GM23338 (cell line): ENCODE measurements around the gene XXYLT1. TPM values are rescaled to one million over a fixed set of nuclear protein-coding genes. Genes with fewer than 3 reads are reported as not detected.
"Not testable (repeated sequence)": the region's sequence is repeated elsewhere in the genome, so short reads cannot be mapped to it uniquely, and the experiment has no call there.

Experiments used
- ATAC-seq: fragments of 200-7000 bp; cut with Tn5 transposase; 3 replicates; pipeline ENCODE4 v1.9.1; 2020
- DNase-seq: peaks from one replicate; pipeline ENCODE4 v3.0.0-alpha.2; 2015; ENCODE audit warnings: low spot score
- H2AFZ ChIP-seq: fragments of 200-600 bp; sonication (generic); 2 replicates; pipeline ENCODE4 v1.8.0; 2016; ENCODE audit warnings: antibody characterized with exemption, mild to moderate bottlenecking, moderate library complexity
- H3F3A ChIP-seq: fragments of 200-600 bp; sonication (generic); replicated peaks from 2 replicates; pipeline ENCODE4 v1.8.0; 2017; ENCODE audit warnings: antibody characterized with exemption, mixed run types, low read depth
- H3K27ac ChIP-seq: fragments of 200-600 bp; sonication (generic); 2 replicates; pipeline ENCODE4 v1.6.1; 2016; ENCODE audit warnings: low read depth
- H3K27me3 ChIP-seq: fragments of 200-600 bp; sonication (generic); 2 replicates; pipeline ENCODE4 v1.8.0; 2016; ENCODE audit warnings: mild to moderate bottlenecking, mixed run types, moderate library complexity; ENCODE audit not compliant: insufficient read depth
- H3K36me3 ChIP-seq: fragments of 200-600 bp; sonication (generic); 2 replicates; pipeline ENCODE4 v1.8.0; 2016; ENCODE audit warnings: mild to moderate bottlenecking; ENCODE audit not compliant: insufficient read depth
- H3K4me1 ChIP-seq: fragments of 200-600 bp; sonication (generic); 2 replicates; pipeline ENCODE4 v1.8.0; 2016; ENCODE audit warnings: mild to moderate bottlenecking, moderate library complexity; ENCODE audit not compliant: insufficient read depth
- H3K4me2 ChIP-seq: fragments of 200-600 bp; sonication (generic); 2 replicates; pipeline ENCODE4 v1.7.1; 2017; ENCODE audit warnings: mixed run types
- H3K4me3 ChIP-seq: fragments of 200-600 bp; sonication (generic); 2 replicates; pipeline ENCODE4 v1.6.1; 2016; ENCODE audit warnings: mixed run types
- H3K79me2 ChIP-seq: fragments of 200-600 bp; sonication (generic); replicated peaks from 2 replicates; pipeline ENCODE4 v1.8.0; 2017; ENCODE audit warnings: mild to moderate bottlenecking; ENCODE audit not compliant: insufficient read depth
- H3K9me2 ChIP-seq: fragments of 200-600 bp; sonication (generic); 2 replicates; pipeline ENCODE4 v1.8.0; 2017; ENCODE audit not compliant: insufficient read depth
- H4K20me1 ChIP-seq: fragments of 200-600 bp; sonication (generic); replicated peaks from 2 replicates; pipeline ENCODE4 v1.8.0; 2017; ENCODE audit warnings: mild to moderate bottlenecking; ENCODE audit not compliant: insufficient read depth
- H3K27ac Mint-ChIP-seq: 2 replicates; pipeline ENCODE4 v1.8.0; 2020; ENCODE audit warnings: inconsistent platforms, mild to moderate bottlenecking, moderate library complexity, mixed read lengths
- H3K27me3 Mint-ChIP-seq: 3 replicates; pipeline ENCODE4 v1.8.0; 2022; ENCODE audit warnings: low read depth, mild to moderate bottlenecking, moderate library complexity, mixed read lengths, inconsistent platforms; ENCODE audit not compliant: insufficient read depth, poor library complexity
- H3K36me3 Mint-ChIP-seq: 3 replicates; pipeline ENCODE4 v1.8.0; 2021; ENCODE audit warnings: low read depth, mild to moderate bottlenecking, inconsistent platforms, moderate library complexity, mixed read lengths
- H3K4me1 Mint-ChIP-seq: 3 replicates; pipeline ENCODE4 v1.8.0; 2020; ENCODE audit warnings: mild to moderate bottlenecking, inconsistent platforms, mixed read lengths
- H3K4me3 Mint-ChIP-seq: 3 replicates; pipeline ENCODE4 v1.8.0; 2021; ENCODE audit warnings: moderate library complexity, mild to moderate bottlenecking, inconsistent platforms, mixed read lengths
- H3K9me3 Mint-ChIP-seq: 3 replicates; pipeline ENCODE4 v1.8.0; 2020; ENCODE audit warnings: moderate library complexity, mild to moderate bottlenecking, inconsistent platforms, mixed read lengths
- ETS1 ChIP-seq: IDR thresholded peaks from 2 replicates; pipeline ENCODE4 v1.6.1; 2016; ENCODE audit warnings: antibody characterized with exemption
- EZH2phosphoT487 ChIP-seq: fragments of 200-600 bp; sonication (generic); IDR thresholded peaks from one replicate; pipeline ENCODE4 v1.8.1; 2018; ENCODE audit warnings: antibody characterized with exemption; ENCODE audit not compliant: unreplicated experiment
- NANOG ChIP-seq: IDR thresholded peaks from 2 replicates; pipeline ENCODE4 v1.6.1; 2016; ENCODE audit warnings: antibody characterized with exemption, borderline replicate concordance
- POLR2AphosphoS5 ChIP-seq: IDR thresholded peaks from 2 replicates; pipeline ENCODE4 v1.6.1; 2016; ENCODE audit warnings: antibody characterized with exemption, low read depth
- REST ChIP-seq: IDR thresholded peaks from one replicate; pipeline ENCODE4 v1.6.1; 2018; ENCODE audit warnings: antibody characterized with exemption; ENCODE audit not compliant: unreplicated experiment
- ZNF462 ChIP-seq: fragments of 250-450 bp; sonication (Bioruptor Pico); IDR thresholded peaks from 2 replicates; pipeline ENCODE4 v1.5.0; 2020; ENCODE audit warnings: mild to moderate bottlenecking, moderate library complexity
- polyA plus RNA-seq: library from polyadenylated mRNA; unstranded; fragments of >200 nt; fragmentation: Nextera tagmentation; extraction: Ambion mirVana; gene quantifications from 2 replicates; pipeline ENCODE4 v1.2.1, GENCODE V29; 2016
- total RNA-seq: library from RNA; depleted of rRNA; stranded (reverse); fragments of >200 nt; shearing (Covaris generic); gene quantifications from 2 replicates; pipeline ENCODE4 v1.2.3, GENCODE V29; 2014
- TF ChIP-seq, protein P1 (sequence below), 2 experiments: fragments of 200-600 bp in 1 of 2; sonication (generic) in 1 of 2; conservative IDR thresholded peaks; 2 replicates each; pipeline versions ENCODE4 v1.5.1 to v1.6.1; 2016 to 2017; ENCODE audit warnings: antibody characterized with exemption in 2 of 2, low read depth in 2 of 2, mild to moderate bottlenecking in 2 of 2, moderate library complexity in 1 of 2

The XXYLT1 gene
- total and polyA plus RNA-seq, 2 experiments from 2014 or later = 13.5 to 34.8 TPM

DNA sequence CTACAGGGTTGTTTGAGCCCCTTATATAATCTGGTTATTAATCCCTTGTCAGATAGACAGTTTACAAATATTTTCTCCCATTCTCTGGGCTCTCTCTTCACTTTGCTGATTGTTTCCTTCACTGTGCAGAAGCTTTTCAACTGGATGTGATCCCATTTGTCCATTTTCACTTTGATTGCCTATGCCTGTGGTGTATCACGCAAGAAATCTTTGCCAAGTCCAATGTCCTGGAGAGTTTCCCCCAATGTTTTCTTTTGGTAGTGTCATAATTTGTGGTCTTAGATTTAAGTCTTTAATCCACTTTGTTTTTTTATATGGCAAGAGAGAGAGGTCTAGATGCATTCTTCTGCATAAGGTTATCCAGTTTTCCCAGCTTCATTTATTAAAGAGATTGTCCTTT is 40.7 kb downstream of the XXYLT1 start (continued):
- no peak for TF ChIP-seq ZNF462 (CRISPR knock-in tag)
- no peak for TF ChIP-seq EZH2phosphoT487

DNA sequence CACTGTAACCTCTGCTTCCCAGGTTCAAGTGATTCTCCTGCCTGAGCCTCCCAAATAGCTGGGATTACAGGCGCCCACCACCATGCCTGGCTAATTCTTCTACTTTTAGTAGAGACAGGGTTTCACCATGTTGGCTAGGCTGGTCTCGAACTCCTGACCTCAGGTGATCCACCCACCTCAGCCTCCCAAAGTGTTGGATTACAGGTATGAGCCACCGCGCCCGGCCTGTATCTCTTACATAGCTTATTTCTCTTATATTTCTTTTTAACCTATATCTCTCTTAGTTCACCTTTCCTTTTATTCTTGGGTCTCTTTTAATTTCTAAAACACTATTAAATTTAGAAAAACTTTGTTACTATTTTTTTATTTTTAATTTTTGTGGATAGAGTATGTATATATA is 42.1 kb downstream of the XXYLT1 start:
- H4K20me1 ChIP-seq, H3K36me3 ChIP-seq, H2AFZ ChIP-seq, H3K4me2 ChIP-seq, H3K9me2 ChIP-seq, H3K4me3 Mint-ChIP-seq, H3K27ac ChIP-seq, H3K4me3 ChIP-seq, H3K79me2 ChIP-seq, H3K27me3 ChIP-seq, H3F3A ChIP-seq, H3K4me1 Mint-ChIP-seq, DNase-seq, ATAC-seq, H3K27ac Mint-ChIP-seq, H3K9me3 Mint-ChIP-seq: not testable (repeated sequence)
- peaks cover 11% of the 10 kb centered on the region for H3K4me1 ChIP-seq
- peaks cover 14% of the 10 kb centered on the region for H3K27me3 Mint-ChIP-seq
- peaks cover 32% of the 10 kb centered on the region for H3K36me3 Mint-ChIP-seq

- no peak overlapping the region for H3K27ac ChIP-seq
- Mint-ChIP-seq H3K36me3 (peaks cover 23% of the 10 kb centered on the region), H3K4me3 (no peak overlapping the region), H3K9me3 (peaks cover 3% of the 10 kb centered on the region; the same call in 2 of the 3 replicates), H3K27ac (no peak overlapping the region), H3K27me3 (peaks cover 20% of the 10 kb centered on the region), H3K4me1 (peaks cover 15% of the 10 kb centered on the region)
- DNase-seq = no peak
- no peaks in the 10 kb centered on the region for H3K36me3 ChIP-seq
- H4K20me1 ChIP-seq = no peaks in the 10 kb centered on the region
- peaks cover 21% of the 10 kb centered on the region for H3K4me1 ChIP-seq
- no peaks in the 10 kb centered on the region for H3K9me2 ChIP-seq
- H3K4me2 ChIP-seq = no peak overlapping the region
- H3K27me3 ChIP-seq = no peaks in the 10 kb centered on the region
- H2AFZ ChIP-seq = no peak overlapping the region
- 0 out of 2 replicates have a peak, but pooled peaks cover 2% of the 10 kb centered on the region for H3F3A ChIP-seq
- no peak overlapping the region for H3K4me3 ChIP-seq
- H3K79me2 ChIP-seq = peaks cover under 1% of the 10 kb centered on the region; the same call in 1 of the 2 replicates
- no peak for ATAC-seq
- TF ChIP-seq POLR2AphosphoS5 (no peak), NANOG (no peak), ETS1 (no peak), REST (no peak), EZH2phosphoT487 (no peak)
- TF ChIP-seq, protein P1, sequence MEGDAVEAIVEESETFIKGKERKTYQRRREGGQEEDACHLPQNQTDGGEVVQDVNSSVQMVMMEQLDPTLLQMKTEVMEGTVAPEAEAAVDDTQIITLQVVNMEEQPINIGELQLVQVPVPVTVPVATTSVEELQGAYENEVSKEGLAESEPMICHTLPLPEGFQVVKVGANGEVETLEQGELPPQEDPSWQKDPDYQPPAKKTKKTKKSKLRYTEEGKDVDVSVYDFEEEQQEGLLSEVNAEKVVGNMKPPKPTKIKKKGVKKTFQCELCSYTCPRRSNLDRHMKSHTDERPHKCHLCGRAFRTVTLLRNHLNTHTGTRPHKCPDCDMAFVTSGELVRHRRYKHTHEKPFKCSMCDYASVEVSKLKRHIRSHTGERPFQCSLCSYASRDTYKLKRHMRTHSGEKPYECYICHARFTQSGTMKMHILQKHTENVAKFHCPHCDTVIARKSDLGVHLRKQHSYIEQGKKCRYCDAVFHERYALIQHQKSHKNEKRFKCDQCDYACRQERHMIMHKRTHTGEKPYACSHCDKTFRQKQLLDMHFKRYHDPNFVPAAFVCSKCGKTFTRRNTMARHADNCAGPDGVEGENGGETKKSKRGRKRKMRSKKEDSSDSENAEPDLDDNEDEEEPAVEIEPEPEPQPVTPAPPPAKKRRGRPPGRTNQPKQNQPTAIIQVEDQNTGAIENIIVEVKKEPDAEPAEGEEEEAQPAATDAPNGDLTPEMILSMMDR (conservative IDR thresholded peaks at IDR 0.05; ENCODE audit: low read depth in 2 of 2) = no peak
Measured at GRCh38 chr3:195227871-195228270, 43.1 kb downstream of the XXYLT1 start.
